Heart left ventricle (tissue), 13 donors: ENCODE data around the gene NFKBIE.

Experiments
- CTCF ChIP-seq, 12 donors: fragments of 200-600 bp; sonication (generic) in 4 of 12; IDR thresholded peaks; one replicate each; pipeline versions ENCODE4 v1.5.0 to v1.8.0; 2018 to 2022; ENCODE audit warnings: antibody characterized with exemption in 12 of 12, mild to moderate bottlenecking in 5 of 12
- POLR2A ChIP-seq, 2 donors: fragments of 450-650 bp; IDR thresholded peaks; one replicate each; pipeline ENCODE4 v1.6.1; 2017; ENCODE audit warnings: antibody characterized with exemption in 2 of 2, mild to moderate bottlenecking in 2 of 2, moderate library complexity in 2 of 2
- donor health status: ischemic (EF 13 %, LVEDD 7.1; RV severe dilation, severe dysfunction).
- donor health status: DM: no; HTN: yes; CAD: no.
- donor health status: DM: no; HTN: no; CAD: no.
- donor health status: ischemic (EF 25% LVEDD 6.9; RV normal size, moderate dysfunction).
- donor health status: ischemic (EF 25% LVEDD 5.7; RV mildly dilated, moderate dysfunction).
- donor health status: ischemic (EF 35%, LVEDD 5.7; RV mildly dilated, moderate dysfunction).
- donor health status: nonischemic (EF 11% LVEDD 7.7; RV severe dilation, severe dysfunction).
- donor health status: DM: yes; HTN: yes; CAD: no.
- donor health status: PGD.
- donor health status: ischemic (EF 29% LVEDD 5.4; RV normal size, mild dysfunction).
- donor health status: nonischemic (EF 23%, LVEDD 6.1; RV moderate dilation, normal function).

- TF ChIP-seq POLR2A (IDR thresholded peaks at IDR 0.05) (no peak), CTCF (IDR thresholded peaks at IDR 0.05) (peak; percentile 50 to 76 (median 64))
These were observed 39.2 kb upstream of the NFKBIE start for GRCh38 chr6:44304282-44305199.
